Skin of body (tissue), 2 donors: ENCODE results near the gene PCDHGC5. TPM values are rescaled to one million over a fixed set of nuclear protein-coding genes. Genes with fewer than 3 reads are reported as not detected.

Experiments used
- DNase-seq: peaks from one replicate; lab custom pipeline; 2025; lab: John Stamatoyannopoulos, UW
- total RNA-seq: library from RNA; depleted of rRNA; stranded (reverse); fragments of >200 nt; gene quantifications from one replicate; pipeline ENCODE4 v1.2.3, GENCODE V29; 2014

The PCDHGC5 gene
- total RNA-seq, 1 donor from 2014 or later = 2.9 TPM

DNA sequence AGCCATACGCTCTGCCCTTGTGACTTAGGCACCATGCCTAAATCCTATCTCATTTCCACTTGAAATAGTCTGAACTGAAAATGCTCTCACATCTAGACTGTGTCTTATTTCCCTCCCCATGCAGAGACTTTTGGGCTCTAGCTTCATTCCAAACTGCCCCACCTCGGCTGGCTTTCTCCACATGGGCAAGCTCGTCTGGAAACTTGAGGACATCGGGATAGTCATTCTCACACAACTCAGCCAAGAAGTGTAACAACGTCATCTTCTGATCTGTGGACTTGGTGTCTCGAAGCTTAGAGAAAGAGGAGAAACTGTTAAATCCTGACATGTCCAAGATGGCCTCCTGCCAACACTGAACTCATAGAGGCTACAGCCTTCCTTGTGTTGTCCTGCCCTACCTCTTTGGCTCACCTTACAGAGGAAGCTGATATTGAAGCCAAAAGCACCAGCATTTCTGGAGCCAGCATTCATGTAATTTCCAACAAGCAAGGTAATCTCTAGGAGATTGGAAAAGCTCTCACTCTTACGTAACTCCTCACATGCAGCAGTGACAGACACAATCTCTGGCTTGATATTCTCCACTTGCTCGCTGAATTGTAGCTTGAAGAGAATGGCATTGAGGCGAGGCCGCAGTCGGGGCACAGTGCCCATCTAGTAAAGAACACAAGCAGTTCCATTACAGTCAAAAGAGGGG lies 39.6 kb downstream of the PCDHGC5 start:
- peak; percentile 54 for DNase-seq

DNA sequence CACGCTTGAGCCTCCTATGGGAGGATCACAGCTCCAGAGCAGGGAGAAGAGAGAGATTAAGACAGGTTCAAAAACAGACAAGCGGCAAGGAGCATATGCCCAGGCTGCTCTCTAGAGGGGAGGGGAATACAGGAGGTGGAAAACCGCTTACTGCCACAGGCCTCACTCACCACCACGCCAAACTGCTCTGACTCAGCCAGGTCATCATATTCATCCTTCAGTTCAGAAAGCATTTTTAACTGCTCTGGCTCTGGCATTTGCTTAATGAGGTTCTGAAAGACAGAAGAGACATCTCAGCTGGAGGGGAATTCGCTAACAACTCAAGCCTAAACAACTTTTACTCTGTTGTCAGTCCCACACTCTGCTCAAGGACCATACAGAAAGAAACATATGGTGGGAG lies 40.1 kb downstream of the PCDHGC5 start:
- no peak for DNase-seq

DNA sequence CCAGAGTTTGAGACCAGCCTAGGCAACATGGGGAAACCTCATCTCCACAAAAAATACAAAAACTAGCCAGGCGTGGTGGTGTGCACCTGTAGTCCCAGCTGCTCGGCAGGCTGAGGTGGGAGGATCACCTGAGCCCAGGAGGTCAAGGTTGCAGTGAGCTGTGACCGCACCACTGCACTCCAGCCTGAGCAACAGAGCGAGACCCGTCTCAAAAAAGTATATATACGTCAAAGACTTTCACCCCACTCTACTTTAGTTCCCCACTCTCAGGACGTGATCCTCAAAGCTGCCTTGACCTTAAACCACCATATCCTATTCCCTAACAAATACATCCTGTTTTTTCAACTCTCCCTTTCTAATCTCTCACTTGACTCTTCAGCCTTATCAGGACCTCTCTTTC lies 41.0 kb downstream of the PCDHGC5 start:
- no peak for DNase-seq

DNA sequence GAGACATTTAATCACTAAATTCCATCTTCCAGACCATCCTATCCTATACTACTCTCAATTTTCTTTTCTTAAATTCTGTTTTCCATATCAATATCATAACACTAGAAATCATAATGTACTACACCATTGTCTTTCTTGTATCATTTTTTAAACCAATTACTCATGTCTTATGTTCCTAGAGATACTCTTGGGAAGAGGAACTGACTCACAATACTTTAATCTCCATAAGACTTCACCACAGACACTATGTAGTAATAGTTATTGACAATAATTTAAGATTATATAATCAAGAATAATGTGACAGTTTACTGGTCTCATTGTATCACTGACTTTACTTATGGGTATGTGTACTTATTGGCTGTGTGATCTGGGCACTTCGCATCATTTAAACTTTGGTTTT lies 43.8 kb downstream of the PCDHGC5 start:
- DNase-seq = no peak

DNA sequence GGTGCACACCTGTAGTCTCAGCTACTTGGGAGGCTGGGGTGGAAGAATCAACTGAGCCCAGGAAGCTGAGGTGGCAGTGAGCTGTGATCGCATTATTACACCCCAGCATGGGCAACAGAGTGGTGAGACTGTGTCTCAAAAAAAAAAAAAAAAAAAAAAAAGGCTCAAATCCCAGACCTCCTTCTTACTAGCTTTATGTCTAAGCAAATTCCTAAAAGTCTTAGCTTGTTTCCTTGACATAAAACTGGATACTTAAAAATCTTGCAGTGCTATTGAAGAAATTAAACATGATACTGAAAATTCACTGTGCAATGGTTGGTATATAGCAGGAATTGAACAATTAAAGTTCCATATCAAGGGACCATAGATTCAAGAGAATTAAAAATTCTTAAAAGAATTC lies 45.0 kb downstream of the PCDHGC5 start:
- no peak for DNase-seq

DNA sequence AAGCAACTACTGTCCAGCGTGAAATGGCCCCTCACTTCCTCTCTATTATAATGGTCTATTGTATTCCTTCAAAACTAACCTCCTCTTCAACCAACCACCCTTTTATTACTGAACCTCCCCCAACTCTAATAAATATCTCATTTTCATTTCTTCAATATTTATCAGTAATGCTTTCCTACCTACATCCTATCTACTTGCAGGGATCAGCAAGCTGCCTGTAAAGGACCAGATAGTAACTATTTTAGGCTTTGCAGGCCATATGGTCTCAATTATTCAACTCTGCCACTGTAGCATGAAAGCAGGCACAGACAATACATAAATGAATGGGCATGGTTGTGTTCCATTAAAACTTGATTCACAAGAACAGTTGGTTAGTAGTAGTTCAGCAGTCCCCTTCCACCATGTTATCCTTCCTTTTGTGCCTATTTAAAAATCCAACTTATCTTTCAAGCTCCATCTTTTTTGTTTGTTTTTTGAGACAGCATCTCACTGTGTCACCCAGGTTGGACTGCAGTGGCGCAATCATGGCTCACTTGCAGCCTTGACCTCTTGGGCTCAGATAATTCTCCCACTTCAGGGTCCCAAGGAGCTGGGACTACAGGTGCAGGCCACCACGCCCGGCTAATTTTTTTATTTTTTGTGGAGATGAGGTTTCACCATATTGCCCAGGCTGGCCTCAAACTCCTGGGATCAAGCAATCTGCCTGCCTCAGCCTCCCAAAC lies 45.8 kb downstream of the PCDHGC5 start:
- no peak for DNase-seq

Other genes with a start within 250 kb of the PCDHGC5 start
- gene PCDHB15, start 243.7 kb upstream of the PCDHGC5 start, total RNA-seq = 3.6 TPM
- gene SLC25A2, start 185.0 kb upstream of the PCDHGC5 start, total RNA-seq = 1.4 TPM
- 88.8 TPM for gene TAF7, start 168.3 kb upstream of the PCDHGC5 start, total RNA-seq
- 0.39 TPM for gene PCDHGA1, start 158.6 kb upstream of the PCDHGC5 start, total RNA-seq
- 3.6 TPM for gene PCDHGA2, start 150.3 kb upstream of the PCDHGC5 start, total RNA-seq
- gene PCDHGA3, start 145.3 kb upstream of the PCDHGC5 start, total RNA-seq = 1.6 TPM
- gene PCDHGB1, start 139.0 kb upstream of the PCDHGC5 start, total RNA-seq = 2.6 TPM
- 2.9 TPM for gene PCDHGA4, start 134.1 kb upstream of the PCDHGC5 start, total RNA-seq
- gene PCDHGB2, start 129.1 kb upstream of the PCDHGC5 start, total RNA-seq = 3.3 TPM
- gene PCDHGA5, start 124.9 kb upstream of the PCDHGC5 start, total RNA-seq = 3.6 TPM
- gene PCDHGB3, start 118.8 kb upstream of the PCDHGC5 start, total RNA-seq = 4.3 TPM
- 3.6 TPM for gene PCDHGA6, start 115.2 kb upstream of the PCDHGC5 start, total RNA-seq
- gene PCDHGA7, start 106.3 kb upstream of the PCDHGC5 start, total RNA-seq = 3.5 TPM
- 6.1 TPM for gene PCDHGB4, start 101.4 kb upstream of the PCDHGC5 start, total RNA-seq
- gene PCDHGA8, start 96.4 kb upstream of the PCDHGC5 start, total RNA-seq = 3.3 TPM
- 8.0 TPM for gene PCDHGB5, start 91.1 kb upstream of the PCDHGC5 start, total RNA-seq
- 4.2 TPM for gene PCDHGA9, start 86.3 kb upstream of the PCDHGC5 start, total RNA-seq
- gene PCDHGB6, start 81.1 kb upstream of the PCDHGC5 start, total RNA-seq = 5.6 TPM
- 4.9 TPM for gene PCDHGA10, start 76.1 kb upstream of the PCDHGC5 start, total RNA-seq
- 7.6 TPM for gene PCDHGB7, start 71.4 kb upstream of the PCDHGC5 start, total RNA-seq
- gene PCDHGA11, start 68.0 kb upstream of the PCDHGC5 start, total RNA-seq = 6.1 TPM
- 3.9 TPM for gene PCDHGA12, start 58.6 kb upstream of the PCDHGC5 start, total RNA-seq
- gene PCDHGC3, start 13.1 kb upstream of the PCDHGC5 start, total RNA-seq = 36.7 TPM
- 5.3 TPM for gene PCDHGC4, start 4.1 kb upstream of the PCDHGC5 start, total RNA-seq
- 23.3 TPM for gene DIAPH1, start 129.9 kb downstream of the PCDHGC5 start, total RNA-seq
- gene HDAC3, start 147.8 kb downstream of the PCDHGC5 start, total RNA-seq = 60.5 TPM
- 1.1 TPM for gene RELL2, start 147.9 kb downstream of the PCDHGC5 start, total RNA-seq
- 22.4 TPM for gene FCHSD1, start 162.3 kb downstream of the PCDHGC5 start, total RNA-seq
- gene ARAP3, start 193.1 kb downstream of the PCDHGC5 start, total RNA-seq = 5.0 TPM